AG04449 (cell line): ENCODE results near the gene TSPAN18.

Source experiments
- CTCF ChIA-PET: fragments of 350-600 bp; formaldehyde crosslinking; extraction: SDS; loops from one replicate; lab custom pipeline; 2021; ENCODE audit warnings: antibody characterized with exemption; lab: Yijun Ruan, JAX
- POLR2A ChIA-PET: fragments of 400-600, 350-600 bp; formaldehyde crosslinking; extraction: SDS; loops from one replicate; lab custom pipeline; 2020; ENCODE audit warnings: antibody characterized with exemption, inconsistent platforms; lab: Yijun Ruan, JAX
- DNase-seq: peaks from one replicate; pipeline ENCODE4 v3.0.0-alpha.2; 2010; ENCODE audit warnings: low read depth, low spot score
- H3K4me3 ChIP-seq: 2 replicates; pipeline ENCODE4 v1.5.1; 2011; ENCODE audit warnings: low read depth, mild to moderate bottlenecking, control low read depth, low read length
- TF ChIP-seq, protein P1 (sequence below): IDR thresholded peaks from one replicate; pipeline ENCODE4 v1.5.1; 2011; ENCODE audit warnings: mild to moderate bottlenecking, moderate library complexity, low read length, control low read depth, inconsistent platforms; ENCODE audit not compliant: insufficient read depth; ENCODE audit errors: missing control alignments

Gene TSPAN18

DNA sequence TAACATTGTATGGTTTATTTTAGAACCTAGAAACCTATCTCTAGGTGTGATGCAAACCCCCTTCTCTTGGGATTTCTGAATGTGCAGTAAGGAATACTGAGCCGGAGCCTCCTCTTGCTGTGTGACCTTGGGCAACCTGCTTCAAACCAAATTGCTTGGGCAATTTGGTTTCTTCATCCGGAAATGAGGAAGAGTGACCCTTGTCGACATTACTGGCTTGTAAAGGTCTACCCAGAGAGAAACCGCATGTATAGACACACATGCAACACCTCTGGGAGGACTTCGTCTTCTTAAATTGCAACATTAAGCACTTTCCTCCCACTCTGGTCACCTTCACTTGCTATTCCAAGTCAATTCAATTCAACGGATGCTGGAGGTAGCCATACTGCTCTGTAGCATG, 243.5 kb downstream of the TSPAN18 start:
- CTCF ChIA-PET = no interaction called here
- TF ChIP-seq, protein P1, sequence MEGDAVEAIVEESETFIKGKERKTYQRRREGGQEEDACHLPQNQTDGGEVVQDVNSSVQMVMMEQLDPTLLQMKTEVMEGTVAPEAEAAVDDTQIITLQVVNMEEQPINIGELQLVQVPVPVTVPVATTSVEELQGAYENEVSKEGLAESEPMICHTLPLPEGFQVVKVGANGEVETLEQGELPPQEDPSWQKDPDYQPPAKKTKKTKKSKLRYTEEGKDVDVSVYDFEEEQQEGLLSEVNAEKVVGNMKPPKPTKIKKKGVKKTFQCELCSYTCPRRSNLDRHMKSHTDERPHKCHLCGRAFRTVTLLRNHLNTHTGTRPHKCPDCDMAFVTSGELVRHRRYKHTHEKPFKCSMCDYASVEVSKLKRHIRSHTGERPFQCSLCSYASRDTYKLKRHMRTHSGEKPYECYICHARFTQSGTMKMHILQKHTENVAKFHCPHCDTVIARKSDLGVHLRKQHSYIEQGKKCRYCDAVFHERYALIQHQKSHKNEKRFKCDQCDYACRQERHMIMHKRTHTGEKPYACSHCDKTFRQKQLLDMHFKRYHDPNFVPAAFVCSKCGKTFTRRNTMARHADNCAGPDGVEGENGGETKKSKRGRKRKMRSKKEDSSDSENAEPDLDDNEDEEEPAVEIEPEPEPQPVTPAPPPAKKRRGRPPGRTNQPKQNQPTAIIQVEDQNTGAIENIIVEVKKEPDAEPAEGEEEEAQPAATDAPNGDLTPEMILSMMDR = no peak
- DNase-seq = no peak
- POLR2A ChIA-PET = no interaction called here
- H3K4me3 ChIP-seq = no peak overlapping the region

DNA sequence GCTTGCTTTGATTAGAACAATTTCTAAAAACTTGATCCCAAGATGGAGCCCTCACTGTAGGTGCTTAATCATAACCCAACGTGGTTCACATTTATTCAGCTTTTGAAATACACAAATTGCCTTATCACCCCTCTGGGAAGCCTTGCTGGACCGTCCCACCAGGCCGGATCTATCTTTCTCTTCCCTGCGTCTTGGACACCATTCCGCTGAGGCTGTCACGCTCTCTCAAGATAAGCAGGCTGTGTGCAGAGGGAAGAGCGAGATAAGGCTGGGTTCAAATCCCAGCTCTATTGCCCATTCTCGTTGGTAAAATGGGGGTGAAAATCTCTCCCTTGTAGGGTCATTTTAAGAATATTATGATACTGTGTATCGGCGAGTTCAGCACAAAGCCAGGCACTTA, 244.4 kb downstream of the TSPAN18 start:
- TF ChIP-seq, protein P1 = no peak
- POLR2A ChIA-PET = no interaction called here
- CTCF ChIA-PET = interaction anchor here (1.6 kb wide), 1 partner anchor 35 kb away, joined by 4 read pairs; no protein-coding TSS in a partner anchor
- H3K4me3 ChIP-seq = no peak overlapping the region
- no peak for DNase-seq

DNA sequence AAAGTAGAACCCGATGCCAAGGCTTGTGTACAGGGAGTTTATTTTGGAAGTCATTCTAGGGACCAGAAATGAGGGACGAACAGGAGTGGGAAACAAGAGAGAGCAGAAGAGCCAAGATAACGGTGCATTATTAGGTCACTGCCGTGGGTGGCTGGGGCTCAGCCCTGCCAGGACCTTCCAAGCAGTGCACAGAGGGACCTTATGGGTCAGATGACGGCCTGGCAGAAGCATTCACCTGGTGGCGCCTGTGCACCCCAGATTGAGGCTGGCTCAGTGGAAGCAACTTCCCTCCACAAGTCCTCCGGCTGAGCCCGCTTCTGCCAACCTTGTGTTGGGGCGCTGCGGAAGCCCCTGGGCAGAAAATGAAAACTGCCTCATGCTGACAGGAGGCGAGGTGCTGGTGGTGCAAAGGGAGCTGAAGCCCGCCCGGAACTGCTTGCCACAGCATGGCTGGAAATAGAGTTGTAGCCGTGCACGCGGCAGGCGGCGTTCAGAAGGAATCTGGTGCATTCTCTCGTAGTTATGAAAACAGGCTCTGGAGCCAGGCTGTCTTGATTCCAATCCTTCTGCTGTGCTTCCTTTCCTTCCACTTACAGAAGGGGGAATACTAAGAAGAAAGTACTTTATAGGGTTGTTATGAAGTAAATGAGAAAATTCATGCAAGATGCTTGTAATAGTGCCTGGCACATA, 246.1 kb downstream of the TSPAN18 start:
- ChIA-PET POLR2A (no interaction called here), CTCF (no interaction called here)
- no peak for DNase-seq
- TF ChIP-seq, protein P1 = no peak
- H3K4me3 ChIP-seq = no peak overlapping the region

DNA sequence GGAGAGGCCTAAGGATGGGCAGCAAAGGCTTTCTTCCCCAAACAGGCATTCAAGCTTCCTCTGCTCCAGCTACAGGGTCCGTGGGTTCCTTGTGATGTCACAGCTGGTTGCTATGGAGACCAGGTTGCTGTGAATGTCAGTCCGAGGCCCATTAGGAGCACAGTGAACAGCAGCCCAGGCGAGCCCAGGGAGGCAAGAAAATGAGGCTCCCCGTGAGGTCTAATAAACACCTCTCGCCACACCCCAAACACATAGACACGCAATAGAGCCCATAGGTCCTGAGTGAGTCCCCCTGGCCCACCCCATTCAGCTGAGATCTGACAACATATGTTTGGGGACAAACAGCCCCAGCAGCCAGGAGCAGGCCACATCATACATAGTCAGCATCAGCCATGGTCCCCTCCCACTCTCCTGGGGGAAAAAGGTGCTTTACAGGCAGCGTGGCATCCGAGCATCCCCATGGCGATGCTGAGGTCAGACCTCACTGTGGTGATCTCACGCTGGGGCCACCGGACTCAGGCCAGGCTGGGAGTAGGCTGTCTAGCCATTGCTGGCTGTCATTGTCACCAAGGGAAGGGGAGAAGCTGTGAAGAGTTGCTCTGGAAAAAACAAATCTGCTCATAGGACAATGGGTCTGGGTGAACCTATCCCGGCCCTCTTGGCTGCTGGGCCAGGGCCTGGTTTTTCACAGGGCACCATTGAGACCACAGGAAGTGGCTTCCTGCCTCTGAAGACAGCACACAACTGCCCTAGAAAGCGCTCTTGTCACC, 247.1 kb downstream of the TSPAN18 start:
- TF ChIP-seq, protein P1 = no peak
- no peak for DNase-seq
- ChIA-PET POLR2A (no interaction called here), CTCF (interaction anchor here (0.7 kb wide), 1 partner anchor 130 kb away, joined by 3 read pairs; no protein-coding TSS in a partner anchor)
- H3K4me3 ChIP-seq = no peak overlapping the region

DNA sequence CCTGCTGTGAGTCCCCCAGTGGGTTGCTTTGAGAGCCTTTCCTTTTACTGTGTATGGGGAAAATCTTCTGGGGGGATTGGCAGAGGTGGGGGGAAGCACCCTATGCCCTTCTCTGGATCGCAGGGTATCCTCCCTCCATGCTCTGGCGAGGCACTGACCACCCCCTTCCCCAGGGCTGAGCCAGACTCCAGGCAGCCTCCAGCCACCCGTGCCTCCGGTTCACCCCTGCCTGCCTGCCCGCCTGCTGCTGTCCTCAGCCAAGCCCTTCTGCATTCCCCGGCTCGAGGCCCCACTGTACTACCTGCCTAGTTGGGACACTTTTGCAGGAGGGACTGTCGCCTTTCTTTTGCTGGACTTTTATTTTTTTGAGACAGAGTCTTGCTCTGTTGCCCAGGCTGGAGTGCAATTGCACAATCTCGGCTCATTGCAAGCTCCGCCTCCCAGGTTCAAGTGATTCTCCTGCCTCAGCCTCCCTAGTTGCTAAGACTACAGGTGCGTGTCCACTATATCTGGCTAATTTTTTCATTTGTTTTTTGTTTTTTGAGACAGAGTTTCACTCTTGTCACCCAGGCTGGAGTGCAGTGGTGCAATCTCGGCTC, 247.7 kb downstream of the TSPAN18 start:
- DNase-seq = no peak
- no peak overlapping the region for H3K4me3 ChIP-seq
- POLR2A ChIA-PET = no interaction called here
- CTCF ChIA-PET = no interaction called here
- TF ChIP-seq, protein P1 = no peak

DNA sequence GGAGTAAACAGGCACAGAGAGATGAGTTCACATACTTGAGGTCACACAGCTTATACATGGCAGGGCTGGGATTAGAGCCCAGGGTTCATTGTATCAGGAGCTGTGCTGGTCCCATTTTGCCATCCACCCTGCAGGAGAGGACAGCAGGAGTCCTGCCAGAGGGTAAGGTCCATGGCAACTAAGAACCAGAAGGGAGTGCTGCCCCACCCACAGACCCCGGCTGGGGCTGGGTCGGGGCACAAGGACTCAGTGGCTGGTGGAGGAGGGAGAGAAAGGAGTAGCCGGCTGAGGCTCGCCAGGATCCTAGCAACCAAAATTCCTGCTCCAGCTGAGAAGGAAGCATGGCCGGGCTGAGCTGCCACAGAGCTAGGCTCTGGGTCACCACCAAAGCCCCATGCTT, 249.8 kb downstream of the TSPAN18 start:
- ChIA-PET POLR2A (no interaction called here), CTCF (interaction anchor here (0.6 to 1.3 kb wide), 2 partner anchors 43 to 127 kb away, joined by 3 to 4 read pairs; no protein-coding TSS in a partner anchor)
- DNase-seq = no peak
- H3K4me3 ChIP-seq = no peak overlapping the region
- TF ChIP-seq, protein P1 = no peak
